Measurements from ENCODE around the gene CAMK4.

Gene CAMK4

DNA sequence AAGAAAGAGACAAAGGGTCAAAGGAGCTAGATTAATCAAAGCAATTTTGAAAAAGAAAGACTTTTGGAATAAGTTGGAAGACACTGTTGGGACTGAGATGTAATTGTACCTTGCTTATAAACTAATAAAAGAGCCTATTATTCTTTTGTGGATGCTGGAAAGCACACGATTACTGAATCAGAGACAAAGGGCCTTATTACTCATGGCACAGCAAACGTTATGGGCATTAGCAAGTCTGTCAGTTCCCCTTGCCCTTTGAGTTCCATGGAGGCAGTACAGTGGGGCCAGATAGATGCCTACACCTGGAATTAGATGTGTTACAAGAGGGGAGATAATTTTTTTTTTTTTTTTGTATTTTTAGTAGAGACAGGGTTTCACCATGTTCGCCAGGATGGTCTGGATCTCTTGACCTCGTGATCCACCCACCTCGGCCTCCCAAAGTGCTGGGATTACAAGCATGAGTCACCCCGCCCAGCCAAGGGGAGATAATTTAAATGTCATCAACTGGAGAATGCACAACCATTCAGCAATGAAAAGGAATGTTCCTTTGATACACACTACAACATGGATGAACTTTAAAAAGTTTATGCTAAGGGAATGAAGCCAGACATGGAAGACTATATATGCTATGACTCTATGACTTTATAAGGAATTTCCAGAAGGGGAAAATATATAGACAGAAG is 159.2 kb downstream of the CAMK4 start:
- DNase-seq (ENCODE audit: insufficient read length, low spot score), result no peak
- TF ChIP-seq POLR2A (IDR thresholded peaks at IDR 0.05; ENCODE audit: low read depth, low read length), result no peak
- no peak for FAIRE-seq

DNA sequence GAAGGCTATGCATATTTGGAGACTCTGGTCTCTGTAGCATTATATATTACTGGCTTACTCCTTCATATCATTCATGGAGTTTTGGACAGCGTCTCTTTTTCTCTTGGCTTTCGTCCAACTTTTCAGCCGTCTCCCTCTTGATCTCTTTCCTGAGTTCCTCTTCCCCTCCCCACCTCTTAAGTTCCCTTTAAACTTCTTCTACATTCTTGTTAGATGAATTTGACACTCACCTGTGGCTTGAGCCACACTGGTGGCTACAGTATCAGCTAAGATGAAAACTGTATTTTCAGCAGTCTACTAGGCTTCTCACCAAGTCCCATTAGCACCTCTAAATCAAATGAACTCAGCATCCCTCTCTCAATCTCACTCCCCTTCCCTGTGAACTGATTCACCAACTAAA is 160.0 kb downstream of the CAMK4 start:
- no peak for TF ChIP-seq POLR2A (IDR thresholded peaks at IDR 0.05; ENCODE audit: low read depth, low read length)
- DNase-seq (ENCODE audit: insufficient read length, low spot score) (no peak), FAIRE-seq (no peak)

DNA sequence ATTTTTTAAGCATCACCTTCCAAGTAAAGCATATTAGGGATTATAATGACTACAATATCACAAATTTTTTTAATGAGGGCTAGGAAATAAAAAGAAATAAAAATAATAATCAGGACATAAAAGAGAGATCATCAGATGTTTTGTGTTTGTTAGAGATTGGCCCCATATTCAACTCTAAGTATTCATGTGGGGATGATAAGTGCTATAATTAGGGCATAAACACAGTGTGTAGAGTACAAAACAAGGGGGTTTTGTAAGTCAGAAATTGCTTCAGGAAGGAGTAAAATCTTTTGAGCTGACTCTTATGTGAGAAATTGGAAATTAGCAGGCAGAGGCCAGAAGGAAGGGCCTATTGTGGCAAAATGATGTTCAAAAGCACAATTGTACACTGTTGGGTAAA is 160.9 kb downstream of the CAMK4 start:
- FAIRE-seq (no peak), DNase-seq (ENCODE audit: insufficient read length, low spot score) (no peak)
- TF ChIP-seq POLR2A (IDR thresholded peaks at IDR 0.05; ENCODE audit: low read depth, low read length), result no peak

DNA sequence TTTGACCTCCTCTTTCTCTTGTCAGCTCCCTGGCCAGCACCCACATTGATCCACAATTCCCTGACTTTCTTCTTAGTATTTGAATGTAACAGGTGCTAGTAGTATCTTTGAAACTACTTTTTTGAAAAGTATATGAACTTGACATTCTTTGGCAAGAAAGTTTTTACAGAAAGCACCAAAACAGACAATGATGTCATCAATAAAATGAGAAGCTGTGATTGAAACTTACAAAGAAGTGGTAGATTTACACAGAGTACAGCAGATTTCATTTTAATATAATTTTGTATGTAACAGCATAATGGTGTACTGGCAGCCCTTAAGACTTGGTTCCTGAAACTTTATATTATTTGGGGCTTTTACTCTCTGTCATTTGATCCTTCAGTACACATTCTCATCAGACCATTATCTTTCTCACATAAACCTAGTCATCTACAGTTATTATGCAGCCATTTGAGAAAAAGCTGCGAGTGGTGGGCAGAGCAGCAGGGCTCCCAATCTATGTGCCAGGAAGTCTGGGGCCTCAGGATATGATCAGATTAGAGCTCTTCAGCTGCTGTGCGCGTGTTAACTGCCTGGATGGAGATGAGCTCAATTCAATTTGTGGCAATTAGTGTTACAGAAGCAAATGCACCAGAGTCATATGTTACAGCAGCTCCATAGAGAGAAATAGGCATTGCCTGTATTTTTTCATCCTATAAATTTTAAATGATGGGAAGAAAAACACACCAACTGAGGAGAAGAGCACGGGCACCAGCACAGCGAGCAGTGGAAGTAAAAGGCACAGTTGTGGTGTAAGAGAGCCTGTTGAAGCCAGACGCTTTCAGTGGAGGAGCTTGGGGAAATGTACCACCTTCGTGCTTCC is 162.0 kb downstream of the CAMK4 start:
- TF ChIP-seq POLR2A (IDR thresholded peaks at IDR 0.05; ENCODE audit: low read depth, low read length), result no peak
- no peak for FAIRE-seq
- no peak for DNase-seq (ENCODE audit: insufficient read length, low spot score)

DNA sequence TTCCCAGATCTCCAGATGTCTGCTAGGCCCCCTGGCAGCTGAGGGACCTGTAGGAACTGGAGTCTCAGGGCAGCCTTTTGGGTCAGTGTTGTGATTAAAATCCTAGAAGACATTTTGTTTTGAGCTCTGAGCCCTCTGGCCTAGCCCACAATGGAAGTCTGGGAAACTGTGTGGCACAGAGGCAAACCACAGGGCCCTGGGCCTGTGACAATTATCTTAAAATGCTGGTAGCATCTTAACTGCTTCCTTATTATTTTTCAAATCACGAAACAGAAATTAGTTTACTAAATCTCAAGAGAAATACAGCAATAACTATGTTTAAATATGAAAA is 162.6 kb downstream of the CAMK4 start:
- TF ChIP-seq POLR2A (IDR thresholded peaks at IDR 0.05; ENCODE audit: low read depth, low read length), result no peak
- DNase-seq (ENCODE audit: insufficient read length, low spot score), result no peak
- no peak for FAIRE-seq

DNA sequence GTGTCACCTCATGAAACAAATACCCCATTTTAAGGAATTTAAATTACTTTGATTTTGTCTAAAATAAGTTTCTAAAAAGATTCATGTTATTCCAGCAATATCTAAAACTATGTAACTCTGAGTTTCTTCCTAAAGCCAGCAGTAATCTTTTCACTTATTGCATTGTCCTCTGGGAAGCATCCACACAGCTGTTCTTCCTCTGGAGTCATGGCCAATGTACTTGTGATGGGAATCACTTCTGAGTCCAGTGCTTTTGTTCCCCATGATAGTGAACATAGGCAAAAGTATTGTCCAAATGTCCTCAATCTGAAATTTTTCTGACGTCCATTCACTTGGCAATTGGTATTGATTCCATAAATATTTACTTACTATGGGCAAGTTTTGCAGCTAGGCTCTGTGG is 163.2 kb downstream of the CAMK4 start:
- TF ChIP-seq POLR2A (IDR thresholded peaks at IDR 0.05; ENCODE audit: low read depth, low read length), result no peak
- no peak for DNase-seq (ENCODE audit: insufficient read length, low spot score)
- FAIRE-seq, result no peak

DNA sequence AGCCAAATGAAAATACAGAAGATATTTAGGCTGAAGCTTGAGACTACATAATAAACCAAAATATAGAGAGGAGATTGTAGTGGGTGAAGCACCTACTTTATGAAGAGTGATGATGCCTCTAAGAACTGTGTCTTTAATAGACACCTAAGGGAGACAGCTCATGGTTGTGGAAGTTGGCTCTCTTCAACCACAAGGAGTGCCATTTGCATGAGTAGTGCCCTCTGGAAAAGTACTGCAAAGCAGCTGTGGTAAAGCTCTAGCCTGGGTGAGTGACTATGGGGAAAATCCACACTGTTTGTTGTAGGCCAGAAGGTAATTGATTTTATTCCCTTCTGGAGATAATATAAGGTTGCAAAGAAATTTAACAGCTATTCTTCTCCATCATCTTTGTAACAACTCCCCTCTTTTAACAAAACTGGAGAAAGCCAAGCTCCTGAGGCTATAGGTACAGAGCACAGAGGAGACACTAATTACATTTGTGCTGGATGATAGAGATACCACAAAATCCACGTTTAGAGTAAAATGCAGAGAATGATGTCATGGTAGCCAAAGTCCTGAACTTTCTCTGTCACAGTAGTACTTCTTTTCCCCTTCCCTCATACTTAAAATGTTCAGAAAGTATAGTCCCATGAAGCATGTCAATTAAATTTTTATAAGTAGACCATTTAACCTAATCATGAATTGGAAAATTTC is 165.4 kb downstream of the CAMK4 start:
- FAIRE-seq (peak; percentile 99), DNase-seq (ENCODE audit: insufficient read length, low spot score) (peak; percentile 12)
- TF ChIP-seq POLR2A (IDR thresholded peaks at IDR 0.05; ENCODE audit: low read depth, low read length), result no peak

DNA sequence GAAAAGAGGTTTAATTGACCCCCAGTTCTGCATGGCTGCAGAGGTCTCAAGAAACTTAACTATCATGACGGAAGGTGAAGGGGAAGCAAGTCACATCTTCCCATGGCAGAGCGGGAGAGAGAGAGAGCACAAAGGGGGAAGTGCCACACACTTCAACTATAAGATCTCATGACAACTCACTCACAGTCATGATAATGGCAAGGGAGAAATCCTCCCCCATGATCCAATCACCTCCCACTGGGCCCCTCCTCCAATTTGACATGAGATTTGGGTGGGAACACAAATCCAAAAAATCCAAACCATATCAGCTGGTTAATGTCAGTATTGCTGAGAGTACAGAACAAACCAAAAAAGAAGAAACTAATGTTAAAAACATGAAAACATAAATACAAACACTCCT is 168.0 kb downstream of the CAMK4 start:
- no peak for FAIRE-seq
- no peak for TF ChIP-seq POLR2A (IDR thresholded peaks at IDR 0.05; ENCODE audit: low read depth, low read length)
- no peak for DNase-seq (ENCODE audit: insufficient read length, low spot score)

DNA sequence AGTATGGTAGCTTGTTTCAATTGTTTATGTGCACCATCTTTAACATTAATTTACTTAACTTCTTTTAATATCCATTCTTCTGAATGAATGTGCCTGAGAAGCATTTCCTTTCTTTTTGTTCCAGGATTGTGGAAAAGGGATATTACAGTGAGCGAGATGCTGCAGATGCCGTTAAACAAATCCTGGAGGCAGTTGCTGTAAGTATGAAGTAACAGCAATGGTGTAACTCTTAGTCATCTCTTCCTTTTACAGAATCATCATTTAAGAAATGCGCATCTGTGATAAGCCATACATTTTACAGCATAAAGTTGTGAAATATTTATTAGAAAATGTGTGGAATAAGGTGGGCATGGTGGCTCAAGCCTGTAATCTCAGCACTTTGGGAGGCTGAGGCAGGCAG is 170.4 kb downstream of the CAMK4 start:
- no peak for TF ChIP-seq POLR2A (IDR thresholded peaks at IDR 0.05; ENCODE audit: low read depth, low read length)
- FAIRE-seq (peak; percentile 91), DNase-seq (ENCODE audit: insufficient read length, low spot score) (no peak)

DNA sequence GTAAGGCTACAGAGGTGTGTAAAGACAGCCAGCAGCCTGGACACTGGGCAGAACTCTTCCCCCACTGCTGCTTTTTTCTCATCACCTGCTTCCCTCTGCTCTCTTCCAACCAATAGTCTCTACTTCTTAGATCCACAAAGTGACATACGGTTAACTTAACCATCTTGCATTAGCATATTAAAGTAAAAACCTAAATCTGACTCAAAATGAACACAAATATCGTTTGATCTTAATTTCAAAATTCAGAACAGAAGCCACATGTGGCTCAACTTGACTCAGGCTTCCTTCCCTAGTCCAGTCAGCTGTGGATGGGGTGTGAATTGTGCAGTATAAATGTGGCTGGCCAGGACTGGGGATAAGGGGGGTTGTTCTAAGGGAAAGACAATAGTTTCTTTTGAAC is 173.8 kb downstream of the CAMK4 start:
- no peak for TF ChIP-seq POLR2A (IDR thresholded peaks at IDR 0.05; ENCODE audit: low read depth, low read length)
- DNase-seq (ENCODE audit: insufficient read length, low spot score) (no peak), FAIRE-seq (no peak)

DNA sequence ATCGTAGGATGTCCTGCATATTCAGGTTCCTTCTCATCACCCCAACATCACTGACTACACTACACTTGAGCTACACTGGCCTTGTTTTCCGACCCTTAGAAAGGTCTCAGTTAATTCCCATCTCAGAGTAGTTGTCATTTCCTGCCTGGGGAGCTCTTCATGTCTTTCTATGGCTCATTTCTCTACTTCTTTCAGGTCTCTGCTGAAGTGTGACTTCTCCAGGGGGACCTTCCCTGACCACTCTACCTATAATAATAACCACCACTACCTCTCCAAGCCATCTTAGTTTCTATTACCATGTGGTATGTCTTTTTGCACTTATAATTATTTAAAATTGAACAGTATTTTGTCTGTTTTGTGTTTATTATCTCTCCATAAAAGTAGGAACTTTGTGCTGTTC is 174.9 kb downstream of the CAMK4 start:
- no peak for TF ChIP-seq POLR2A (IDR thresholded peaks at IDR 0.05; ENCODE audit: low read depth, low read length)
- FAIRE-seq (no peak), DNase-seq (ENCODE audit: insufficient read length, low spot score) (no peak)

DNA sequence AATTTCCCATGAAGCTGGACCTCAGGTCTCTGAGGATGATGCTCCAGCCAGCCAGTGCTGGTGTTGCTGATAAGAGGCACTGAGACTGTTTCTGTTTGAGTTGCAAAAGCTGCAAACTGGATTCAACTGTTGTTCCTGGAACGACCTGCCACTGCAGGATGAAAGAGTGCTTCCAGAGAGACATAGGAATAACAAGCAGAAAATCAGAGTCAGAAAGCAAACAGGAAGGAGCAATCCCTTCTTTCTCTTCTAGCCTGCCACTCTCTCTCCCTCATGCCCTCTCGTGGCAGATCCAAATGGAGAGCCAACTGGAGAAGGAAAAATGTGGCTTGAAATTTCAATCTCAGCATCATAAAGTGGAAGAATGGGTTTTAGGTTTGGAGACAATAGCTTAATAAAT is 177.7 kb downstream of the CAMK4 start:
- FAIRE-seq (no peak), DNase-seq (ENCODE audit: insufficient read length, low spot score) (no peak)
- TF ChIP-seq POLR2A (IDR thresholded peaks at IDR 0.05; ENCODE audit: low read depth, low read length), result no peak

DNA sequence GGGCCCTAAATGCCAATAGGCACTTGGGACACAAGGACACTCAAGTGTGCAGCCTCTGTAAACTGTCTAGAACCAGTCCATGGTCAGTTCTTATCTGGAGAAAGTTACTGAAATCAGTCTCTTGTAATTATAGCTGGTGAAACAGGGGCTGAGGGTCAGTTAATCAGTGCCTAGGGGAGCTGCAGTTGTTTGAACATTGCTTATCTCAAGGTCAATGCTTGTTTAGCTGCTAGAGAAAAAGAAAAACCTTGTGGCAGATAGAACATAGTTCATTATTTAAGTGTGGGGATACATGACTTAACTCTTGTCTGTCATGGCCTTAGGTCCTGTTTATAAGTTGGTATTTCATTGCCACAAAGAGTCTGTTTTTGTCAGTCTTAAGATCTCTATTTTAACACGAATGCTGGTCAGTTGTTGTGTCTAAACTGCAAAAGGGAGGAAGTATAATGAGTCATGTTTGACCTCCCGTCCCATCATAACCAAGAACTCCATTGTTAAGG is 180.1 kb downstream of the CAMK4 start:
- no peak for FAIRE-seq
- no peak for TF ChIP-seq POLR2A (IDR thresholded peaks at IDR 0.05; ENCODE audit: low read depth, low read length)
- DNase-seq (ENCODE audit: insufficient read length, low spot score), result no peak

DNA sequence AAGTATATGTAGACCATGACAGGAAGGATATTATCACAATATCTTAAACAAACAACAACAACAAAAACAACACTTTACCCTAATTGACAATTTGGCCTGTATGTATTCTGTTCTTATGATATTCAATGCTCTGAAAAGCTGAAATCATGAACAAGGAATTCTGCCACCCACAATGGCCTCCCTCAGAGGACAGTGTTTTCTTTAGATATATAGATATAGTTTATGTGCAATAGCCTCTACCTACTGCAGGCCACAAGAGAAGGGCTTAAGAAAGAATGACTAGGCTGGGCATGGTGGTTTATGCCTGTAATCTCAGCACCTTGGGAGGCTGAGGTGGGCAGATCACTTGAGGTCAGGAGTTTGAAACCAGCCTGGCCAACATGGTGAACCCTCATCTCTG is 183.4 kb downstream of the CAMK4 start:
- DNase-seq (ENCODE audit: insufficient read length, low spot score), result no peak
- TF ChIP-seq POLR2A (IDR thresholded peaks at IDR 0.05; ENCODE audit: low read depth, low read length), result no peak
- no peak for FAIRE-seq
